SKM-1 treated with dmso at 0.1 percent for 144 hours (cell line): ENCODE data around the gene PCDHGB2.
A peak's percentile ranks its signal among the peaks of the same experiment; 100 is the strongest.
"Not testable (repeated sequence)": the region's sequence is repeated elsewhere in the genome, so short reads cannot be mapped to it uniquely, and the experiment has no call there.

Source experiments
- DNase-seq: peaks from one replicate; lab custom pipeline; 2025; ENCODE audit not compliant: unreplicated experiment; lab: John Stamatoyannopoulos, UW

PCDHGB2 gene

DNA sequence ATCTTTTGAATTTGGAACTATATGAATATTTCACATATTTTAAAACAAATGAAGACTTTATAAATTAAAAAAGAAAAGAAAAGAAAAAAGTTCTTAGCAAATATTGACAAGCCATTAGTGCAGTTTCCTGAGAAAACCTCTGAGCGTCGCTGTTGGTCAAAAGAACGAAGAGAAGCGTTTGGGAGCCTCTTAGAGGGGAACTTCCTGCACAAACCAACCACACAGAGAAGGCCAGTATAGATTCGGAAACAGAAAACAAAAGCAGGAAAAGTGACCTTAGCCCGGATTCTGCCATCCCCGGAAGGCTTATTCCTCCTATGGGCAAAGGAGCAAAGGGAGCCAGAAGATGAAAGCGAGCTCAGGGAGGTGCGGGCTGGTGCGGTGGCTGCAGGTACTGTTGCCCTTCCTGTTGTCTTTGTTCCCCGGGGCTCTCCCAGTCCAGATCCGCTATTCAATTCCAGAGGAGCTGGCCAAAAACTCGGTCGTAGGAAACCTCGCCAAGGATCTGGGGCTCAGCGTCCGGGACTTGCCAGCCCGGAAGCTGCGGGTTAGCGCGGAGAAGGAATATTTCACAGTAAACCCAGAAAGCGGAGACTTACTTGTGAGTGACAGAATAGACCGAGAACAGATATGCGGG, at the start of gene PCDHGB2:
PCDHGB2 (plus strand) TSS at position 205 of the 637 bp plus-strand sequence; CDS start at position 347, 142 bp downstream.
- DNase-seq, result no peak

DNA sequence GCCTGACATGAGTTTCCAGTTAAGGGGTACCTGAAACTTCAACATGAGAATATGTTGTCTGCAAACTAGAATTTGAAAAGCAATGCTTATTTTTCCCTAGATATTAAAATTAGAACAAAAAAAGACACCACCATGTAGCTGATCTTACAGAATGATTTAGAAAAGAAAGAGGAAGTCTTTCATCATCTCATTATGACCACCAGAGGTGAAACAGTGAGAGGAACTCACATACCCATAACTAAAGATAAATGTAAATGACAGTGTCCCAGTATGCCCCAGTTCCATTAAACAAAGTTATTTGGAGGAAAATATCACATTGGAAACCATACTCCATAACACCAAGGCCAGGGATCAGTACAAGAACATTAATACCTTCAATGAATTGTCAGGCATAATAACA, 46.1 kb upstream of the PCDHGB2 start:
- DNase-seq, result no peak

GRCh38 chr5:141316963-141317362, 42.8 kb upstream of the PCDHGB2 start:
- not testable (repeated sequence) for DNase-seq

DNA sequence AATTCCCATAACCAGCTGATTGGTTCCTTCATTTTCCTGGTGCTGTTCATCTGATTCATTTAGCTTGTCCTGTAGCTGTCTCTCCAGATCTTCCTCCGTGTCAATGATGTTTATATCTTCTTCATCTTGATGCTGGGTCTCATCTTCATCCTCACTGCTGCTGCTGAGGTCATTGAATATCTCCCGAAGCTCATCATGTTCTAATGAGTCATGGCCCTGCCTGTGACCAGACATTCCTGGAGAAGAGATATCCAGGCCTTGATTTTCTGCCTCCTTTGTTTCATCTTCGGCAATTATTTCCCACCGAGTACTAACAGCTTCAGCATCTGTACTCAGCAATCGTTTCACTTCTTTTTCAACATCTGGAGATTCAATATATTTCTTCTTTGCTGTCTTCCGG, 40.6 kb upstream of the PCDHGB2 start:
- no peak for DNase-seq

DNA sequence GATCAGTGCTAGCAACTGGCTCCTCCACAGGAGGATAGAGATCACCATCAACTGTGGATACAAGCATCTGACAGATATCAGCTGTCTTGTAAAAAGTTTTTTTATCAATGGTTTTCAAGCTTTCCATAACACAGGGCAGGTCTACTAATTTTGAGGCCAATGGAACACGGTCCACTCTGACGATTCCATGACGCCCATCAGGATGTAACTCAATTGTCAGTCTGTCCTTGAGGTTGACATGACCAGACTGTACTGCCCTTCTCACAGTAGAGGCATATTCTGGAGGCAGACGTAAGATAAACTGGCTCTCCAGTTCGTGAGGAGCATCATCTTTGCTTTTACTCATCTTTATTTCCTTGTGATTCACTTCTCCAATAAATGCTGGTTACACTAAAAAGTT, 40.1 kb upstream of the PCDHGB2 start:
- no peak for DNase-seq

- peak; percentile 83 for DNase-seq
These were observed 39.3 kb upstream of the PCDHGB2 start, which contains the start of gene TAF7 for GRCh38 chr5:141320225-141321169. Gene TAF7, minus strand, starts transcription at chr5:141320784. Its CDS starts 740 bp downstream, at chr5:141320044.

DNA sequence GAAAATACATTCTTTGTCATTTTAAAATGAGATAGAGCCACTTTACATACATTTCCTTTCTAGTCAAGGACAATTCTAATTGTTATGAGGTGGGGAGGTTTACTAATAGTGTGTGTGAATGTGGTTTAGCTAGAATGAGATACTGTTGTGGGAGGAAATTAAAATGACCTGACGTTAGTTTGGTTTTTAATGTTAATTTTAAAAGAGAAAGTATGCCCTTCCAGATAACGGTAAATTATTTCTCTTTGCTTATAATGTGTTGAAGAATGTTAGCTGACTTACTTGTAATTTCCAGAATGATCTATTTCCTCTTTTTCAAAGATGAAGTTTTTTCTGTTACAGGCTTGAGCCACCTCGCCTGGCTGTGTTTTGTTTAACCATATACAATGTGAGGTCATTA, 37.5 kb upstream of the PCDHGB2 start:
- DNase-seq, result no peak

GRCh38 chr5:141326088-141326854, 33.5 kb upstream of the PCDHGB2 start:
- no peak for DNase-seq

- DNase-seq, result no peak
These were observed 31.6 kb upstream of the PCDHGB2 start for GRCh38 chr5:141328231-141328630.

GRCh38 chr5:141330299-141331080, 29.3 kb upstream of the PCDHGB2 start, which contains the start of gene PCDHGA1:
Gene PCDHGA1, plus strand, starts transcription at chr5:141330514.
- no peak for DNase-seq

- not testable (repeated sequence) for DNase-seq
These were observed 27.2 kb upstream of the PCDHGB2 start for GRCh38 chr5:141332571-141332970.

DNA sequence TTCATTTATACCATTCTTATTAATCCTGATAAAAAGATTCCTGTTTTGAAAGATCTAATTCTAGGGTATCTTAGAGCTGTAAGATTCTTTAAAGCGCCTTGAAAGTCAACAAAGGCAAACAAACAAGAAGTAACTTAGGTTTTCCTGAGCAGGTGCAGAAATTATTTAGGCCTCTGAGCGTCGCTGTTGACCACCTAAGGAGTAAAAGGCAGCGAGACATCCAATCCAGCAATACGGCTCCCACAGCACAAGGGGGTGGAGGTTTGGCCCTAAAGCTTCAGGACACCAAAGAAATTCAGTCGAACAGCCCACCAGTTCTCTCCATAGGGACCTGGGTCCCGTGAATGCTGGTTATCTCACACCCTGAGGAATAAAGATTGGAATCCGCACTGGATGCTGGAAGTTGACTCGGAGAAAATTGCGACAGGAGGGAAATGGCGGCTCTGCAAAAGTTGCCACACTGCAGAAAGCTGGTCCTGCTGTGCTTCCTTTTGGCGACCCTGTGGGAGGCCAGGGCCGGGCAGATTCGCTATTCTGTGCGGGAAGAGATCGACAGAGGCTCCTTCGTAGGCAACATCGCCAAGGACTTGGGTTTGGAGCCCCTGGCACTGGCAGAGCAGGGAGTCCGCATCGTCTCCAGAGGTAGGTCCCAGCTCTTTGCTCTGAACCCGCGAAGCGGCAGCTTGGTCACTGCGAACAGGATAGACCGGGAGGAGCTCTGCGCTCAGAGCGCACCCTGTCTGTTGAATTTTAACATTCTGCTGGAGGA, 21.1 kb upstream of the PCDHGB2 start, which contains the start of gene PCDHGA2:
PCDHGA2 (plus strand) TSS at position 223 of the 769 bp plus-strand sequence.
- no peak for DNase-seq

DNA sequence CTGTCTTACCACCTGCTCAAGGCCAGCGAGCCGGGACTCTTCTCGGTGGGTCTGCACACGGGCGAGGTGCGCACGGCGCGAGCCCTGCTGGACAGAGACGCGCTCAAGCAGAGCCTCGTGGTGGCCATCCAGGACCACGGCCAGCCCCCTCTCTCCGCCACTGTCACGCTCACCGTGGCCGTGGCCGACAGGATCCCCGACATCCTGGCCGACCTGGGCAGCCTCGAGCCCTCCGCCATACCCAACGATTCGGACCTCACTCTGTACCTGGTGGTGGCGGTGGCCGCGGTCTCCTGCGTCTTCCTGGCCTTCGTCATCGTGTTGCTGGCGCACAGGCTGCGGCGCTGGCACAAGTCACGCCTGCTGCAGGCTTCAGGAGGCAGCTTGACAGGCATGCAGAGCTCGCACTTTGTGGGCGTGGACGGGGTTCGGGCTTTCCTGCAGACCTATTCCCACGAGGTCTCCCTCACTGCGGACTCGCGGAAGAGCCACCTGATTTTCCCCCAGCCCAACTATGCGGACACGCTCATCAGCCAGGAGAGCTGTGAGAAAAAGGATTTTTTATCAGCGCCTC, 18.9 kb upstream of the PCDHGB2 start:
- DNase-seq, result not testable (repeated sequence)

DNA sequence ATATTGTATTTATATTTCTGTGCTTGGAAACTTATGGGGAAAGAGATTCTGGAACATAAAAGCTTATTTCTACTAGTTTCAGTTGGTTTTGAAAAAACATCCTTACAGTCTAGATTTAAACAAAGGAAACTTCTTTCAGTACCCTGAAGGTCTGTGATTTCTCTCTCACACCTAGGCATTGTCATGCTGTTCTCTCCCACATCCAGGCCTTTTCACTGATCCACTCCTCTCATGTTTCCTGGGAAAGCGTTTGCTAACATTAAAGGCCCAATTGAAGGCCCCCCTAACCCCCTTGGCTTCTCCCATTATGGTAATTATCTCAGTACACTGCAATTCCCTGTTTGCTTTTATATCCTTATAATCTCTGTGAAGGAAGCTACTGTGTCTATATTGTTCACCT, 17.0 kb upstream of the PCDHGB2 start:
- no peak for DNase-seq

GRCh38 chr5:141343242-141343952, 16.4 kb upstream of the PCDHGB2 start, which contains the start of gene PCDHGA3:
Gene PCDHGA3, plus strand, starts transcription at chr5:141343829. Its CDS starts 205 bp downstream, at chr5:141344034.
- DNase-seq, result no peak

DNA sequence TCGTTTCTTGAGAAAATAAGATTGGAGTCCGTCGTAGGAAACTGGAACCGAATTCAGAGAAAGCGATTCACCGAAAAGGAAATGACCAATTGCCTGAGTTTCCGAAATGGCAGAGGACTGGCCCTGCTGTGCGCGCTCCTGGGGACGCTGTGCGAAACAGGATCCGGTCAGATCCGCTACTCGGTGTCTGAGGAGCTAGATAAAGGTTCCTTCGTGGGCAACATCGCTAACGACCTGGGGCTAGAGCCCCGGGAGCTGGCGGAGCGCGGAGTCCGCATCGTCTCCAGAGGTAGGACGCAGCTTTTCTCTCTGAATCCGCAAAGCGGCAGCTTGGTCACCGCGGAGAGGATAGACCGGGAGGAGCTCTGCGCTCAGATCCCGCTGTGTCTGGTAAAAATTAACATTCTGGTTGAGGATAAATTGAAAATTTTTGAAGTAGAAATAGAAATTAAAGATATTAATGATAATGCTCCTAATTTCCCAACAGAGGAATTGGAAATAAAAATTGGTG, 15.8 kb upstream of the PCDHGB2 start:
- DNase-seq, result no peak

GRCh38 chr5:141345327-141345726, 14.5 kb upstream of the PCDHGB2 start:
- DNase-seq, result no peak

DNA sequence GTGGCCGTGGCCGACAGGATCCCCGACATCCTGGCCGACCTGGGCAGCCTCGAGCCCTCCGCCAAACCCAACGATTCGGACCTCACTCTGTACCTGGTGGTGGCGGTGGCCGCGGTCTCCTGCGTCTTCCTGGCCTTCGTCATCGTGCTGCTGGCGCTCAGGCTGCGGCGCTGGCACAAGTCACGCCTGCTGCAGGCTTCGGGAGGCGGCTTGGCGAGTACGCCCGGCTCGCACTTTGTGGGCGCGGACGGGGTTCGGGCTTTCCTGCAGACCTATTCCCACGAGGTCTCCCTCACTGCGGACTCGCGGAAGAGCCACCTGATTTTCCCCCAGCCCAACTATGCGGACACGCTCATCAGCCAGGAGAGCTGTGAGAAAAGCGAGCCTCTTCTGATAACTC, 13.8 kb upstream of the PCDHGB2 start:
- not testable (repeated sequence) for DNase-seq
